Ishikawa (cell line): ENCODE results near the gene BABAM2.

Source experiments
- CEBPB ChIP-seq: IDR thresholded peaks from 2 replicates; pipeline ENCODE4 v1.6.1; 2012
- CREB1 ChIP-seq: IDR thresholded peaks from 2 replicates; pipeline ENCODE4 v1.6.1; 2012; ENCODE audit warnings: low read depth
- EGR1 ChIP-seq: IDR thresholded peaks from 2 replicates; pipeline ENCODE4 v1.6.1; 2012
- EP300 ChIP-seq: IDR thresholded peaks from 2 replicates; pipeline ENCODE4 v1.6.1; 2012; ENCODE audit warnings: borderline replicate concordance
- FOXM1 ChIP-seq: IDR thresholded peaks from 2 replicates; pipeline ENCODE4 v1.6.1; 2012; ENCODE audit warnings: low read depth, borderline replicate concordance
- MAX ChIP-seq: IDR thresholded peaks from 2 replicates; pipeline ENCODE4 v1.6.1; 2012
- NFIC ChIP-seq: IDR thresholded peaks from 2 replicates; pipeline ENCODE4 v1.6.1; 2012
- RAD21 ChIP-seq: IDR thresholded peaks from 2 replicates; pipeline ENCODE4 v1.6.1; 2012; ENCODE audit warnings: low read depth
- REST ChIP-seq: IDR thresholded peaks from 2 replicates; pipeline ENCODE4 v1.6.1; 2012; ENCODE audit warnings: low read depth, mild to moderate bottlenecking
- TAF1 ChIP-seq: IDR thresholded peaks from 2 replicates; pipeline ENCODE4 v1.6.1; 2012; ENCODE audit warnings: low read depth, mild to moderate bottlenecking
- TCF12 ChIP-seq: IDR thresholded peaks from 2 replicates; pipeline ENCODE4 v1.6.1; 2012; ENCODE audit warnings: low read depth
- TEAD4 ChIP-seq: IDR thresholded peaks from 2 replicates; pipeline ENCODE4 v1.6.1; 2012
- YY1 ChIP-seq: IDR thresholded peaks from 2 replicates; pipeline ENCODE4 v1.6.1; 2012; ENCODE audit warnings: low read depth
- ZBTB7A ChIP-seq: IDR thresholded peaks from 2 replicates; pipeline ENCODE4 v1.6.1; 2012; ENCODE audit warnings: low read depth
- TF ChIP-seq, protein P1 (sequence below): IDR thresholded peaks from 2 replicates; pipeline ENCODE4 v1.6.1; 2012

Gene BABAM2

GRCh38 chr2:28350791-28351285 lies 460.3 kb downstream of the BABAM2 start:
- no peak for TF ChIP-seq MAX
- TF ChIP-seq, protein P1, sequence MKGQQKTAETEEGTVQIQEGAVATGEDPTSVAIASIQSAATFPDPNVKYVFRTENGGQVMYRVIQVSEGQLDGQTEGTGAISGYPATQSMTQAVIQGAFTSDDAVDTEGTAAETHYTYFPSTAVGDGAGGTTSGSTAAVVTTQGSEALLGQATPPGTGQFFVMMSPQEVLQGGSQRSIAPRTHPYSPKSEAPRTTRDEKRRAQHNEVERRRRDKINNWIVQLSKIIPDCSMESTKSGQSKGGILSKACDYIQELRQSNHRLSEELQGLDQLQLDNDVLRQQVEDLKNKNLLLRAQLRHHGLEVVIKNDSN, result no peak
- TF ChIP-seq CREB1, result no peak
- TF ChIP-seq REST, result no peak
- no peak for TF ChIP-seq TEAD4

DNA sequence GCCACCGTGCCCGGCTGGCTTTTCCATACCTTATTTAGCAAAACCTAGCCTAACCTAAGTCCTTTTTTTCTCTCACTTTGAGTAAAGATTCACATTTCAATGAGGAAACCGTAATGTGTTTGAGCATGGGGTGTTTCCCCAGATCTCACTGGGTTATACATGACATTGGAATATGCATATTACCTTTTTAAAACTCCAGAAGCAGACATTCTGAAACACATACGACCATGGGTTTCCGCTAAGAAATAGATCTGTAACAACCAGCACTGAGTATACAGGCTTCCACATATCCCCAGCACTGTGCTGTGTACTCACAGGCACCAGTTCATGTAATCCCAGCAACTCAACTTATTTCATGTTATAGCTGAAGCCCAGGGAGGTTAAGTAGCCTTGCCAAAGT lies 461.1 kb downstream of the BABAM2 start:
- TF ChIP-seq RAD21, result no peak
- TF ChIP-seq FOXM1, result no peak
- TF ChIP-seq TAF1, result no peak
- no peak for TF ChIP-seq MAX
- no peak for TF ChIP-seq TCF12
- TF ChIP-seq REST, result no peak
- no peak for TF ChIP-seq NFIC
- no peak for TF ChIP-seq CEBPB
- TF ChIP-seq EP300, result no peak
- no peak for TF ChIP-seq CREB1
- TF ChIP-seq YY1, result no peak
- TF ChIP-seq, protein P1, result no peak
- TF ChIP-seq EGR1, result no peak
- TF ChIP-seq TEAD4, result no peak
- no peak for TF ChIP-seq ZBTB7A

- TF ChIP-seq MAX (no peak), REST (no peak)
Measured at GRCh38 chr2:28352104-28352503, 461.6 kb downstream of the BABAM2 start.

GRCh38 chr2:28352610-28353195 lies 462.2 kb downstream of the BABAM2 start:
- TF ChIP-seq ZBTB7A (no peak), MAX (no peak), RAD21 (no peak)

- TF ChIP-seq EP300 (no peak), CREB1 (no peak)
Measured at GRCh38 chr2:28354920-28355520, 464.5 kb downstream of the BABAM2 start.
